Keratinocyte (primary cell): ENCODE measurements around the gene SLC35A1. TPM values are rescaled to one million over a fixed set of nuclear protein-coding genes. Genes with fewer than 3 reads are reported as not detected.

ENCODE experiments used
- DNase-seq: peaks from one replicate; pipeline ENCODE4 v3.0.0-alpha.2; 2011; ENCODE audit warnings: low read depth, missing footprints, low spot score
- FAIRE-seq: peaks from 2 replicates; lab custom pipeline; 2011; peaks lifted over from hg19 to GRCh38; lab: Jason Lieb, UNC
- H2AFZ ChIP-seq: 2 replicates; pipeline ENCODE4 v1.6.0; 2012; ENCODE audit warnings: low read length, control low read depth, inconsistent platforms; ENCODE audit not compliant: control insufficient read depth
- H3K27ac ChIP-seq: 2 replicates; pipeline ENCODE4 v1.5.1; 2011; ENCODE audit warnings: low read length; ENCODE audit not compliant: control insufficient read depth, insufficient read depth
- H3K27me3 ChIP-seq: 3 replicates; pipeline ENCODE4 v1.6.0; 2011; ENCODE audit warnings: low read length; ENCODE audit not compliant: control insufficient read depth, insufficient read depth; ENCODE audit errors: extremely low read depth
- H3K36me3 ChIP-seq, 2 experiments: 2 replicates in 1 of 2; 3 replicates in 1 of 2; pipeline ENCODE4 v1.5.1; 2011; ENCODE audit warnings: low read length in 2 of 2, mild to moderate bottlenecking in 1 of 2; ENCODE audit not compliant: control insufficient read depth in 2 of 2, insufficient read depth in 2 of 2; ENCODE audit errors: extremely low read depth in 1 of 2
- H3K4me1 ChIP-seq: 3 replicates; pipeline ENCODE4 v1.5.1; 2011; ENCODE audit warnings: low read length; ENCODE audit not compliant: control insufficient read depth, insufficient read depth; ENCODE audit errors: extremely low read depth
- H3K4me2 ChIP-seq: 3 replicates; pipeline ENCODE4 v1.6.0; 2011; ENCODE audit warnings: low read depth, low read length; ENCODE audit not compliant: control insufficient read depth, insufficient read depth; ENCODE audit errors: extremely low read depth
- H3K4me3 ChIP-seq, 3 experiments: fragments of 200-600 bp in 1 of 3; sonication (generic) in 1 of 3; 2 replicates in 2 of 3; 3 replicates in 1 of 3; pipeline ENCODE4 v1.5.1; 2011 to 2016; ENCODE audit warnings: low read length in 3 of 3, mild to moderate bottlenecking in 3 of 3, control low read depth in 2 of 3, inconsistent platforms in 1 of 3, low read depth in 1 of 3, mixed read lengths in 1 of 3, mixed run types in 1 of 3, moderate library complexity in 1 of 3; ENCODE audit not compliant: control insufficient read depth in 2 of 3, insufficient read depth in 2 of 3; ENCODE audit errors: extremely low read depth in 1 of 3
- H3K79me2 ChIP-seq: 2 replicates; pipeline ENCODE4 v1.6.0; 2012; ENCODE audit warnings: low read length; ENCODE audit not compliant: control insufficient read depth, insufficient read depth
- H3K9ac ChIP-seq: 3 replicates; pipeline ENCODE4 v1.6.0; 2011; ENCODE audit warnings: low read length; ENCODE audit not compliant: control insufficient read depth, insufficient read depth; ENCODE audit errors: extremely low read depth
- H3K9me1 ChIP-seq: 3 replicates; pipeline ENCODE4 v1.6.0; 2011; ENCODE audit warnings: low read length; ENCODE audit not compliant: control insufficient read depth, insufficient read depth; ENCODE audit errors: extremely low read depth
- H3K9me3 ChIP-seq: 2 replicates; pipeline ENCODE4 v1.5.1; 2012; ENCODE audit warnings: low read depth, low read length; ENCODE audit not compliant: control insufficient read depth
- H4K20me1 ChIP-seq: 3 replicates; pipeline ENCODE4 v1.6.0; 2011; ENCODE audit warnings: low read length; ENCODE audit not compliant: control insufficient read depth, insufficient read depth; ENCODE audit errors: extremely low read depth
- EZH2 ChIP-seq: IDR thresholded peaks from one replicate; pipeline ENCODE4 v1.6.1; 2012; ENCODE audit warnings: inconsistent platforms, mild to moderate bottlenecking, low read length, moderate library complexity
- dilution Hi-C: fragments of 300-500 bp; cut with MboI; formaldehyde crosslinking; loops from one replicate; pipeline ENCODE4 v1.7.0; 2020; ENCODE audit warnings: low sequenced_read_pairs; ENCODE audit not compliant: extremely low pct_ligation_motif_present
- polyA plus RNA-seq, 5 experiments: library from polyadenylated mRNA; depleted of rRNA in 3 of 5; stranded (reverse) in 3 of 5; stranded (forward) in 1 of 5; unstranded in 1 of 5; fragments of >200 nt; gene quantifications; 1 replicate in 1 of 5; 2 replicates in 3 of 5; 3 replicates in 1 of 5; pipeline versions ENCODE4 v1.2.1 to v1.2.3, GENCODE V29; 2011 to 2012; ENCODE audit warnings: missing spikeins in 2 of 5, low read depth in 1 of 5, low replicate concordance in 1 of 5
- TF ChIP-seq, protein P1 (sequence below), 3 experiments: IDR thresholded peaks in 1 of 3; conservative IDR thresholded peaks in 1 of 3; optimal IDR thresholded peaks in 1 of 3; 2 replicates in 2 of 3; 3 replicates in 1 of 3; pipeline versions ENCODE3 to v1.5.1; 2011; ENCODE audit warnings: low read length in 3 of 3, mild to moderate bottlenecking in 3 of 3, moderate library complexity in 2 of 3, control low read depth in 1 of 3, inconsistent platforms in 1 of 3; ENCODE audit not compliant: insufficient read depth in 2 of 3; ENCODE audit errors: extremely low read depth in 1 of 3

The SLC35A1 gene
- polyA plus RNA-seq, 1 donor (not counting 4 experiments of a cell fraction or from before 2014, with no cell fraction given): 25.1 TPM

DNA sequence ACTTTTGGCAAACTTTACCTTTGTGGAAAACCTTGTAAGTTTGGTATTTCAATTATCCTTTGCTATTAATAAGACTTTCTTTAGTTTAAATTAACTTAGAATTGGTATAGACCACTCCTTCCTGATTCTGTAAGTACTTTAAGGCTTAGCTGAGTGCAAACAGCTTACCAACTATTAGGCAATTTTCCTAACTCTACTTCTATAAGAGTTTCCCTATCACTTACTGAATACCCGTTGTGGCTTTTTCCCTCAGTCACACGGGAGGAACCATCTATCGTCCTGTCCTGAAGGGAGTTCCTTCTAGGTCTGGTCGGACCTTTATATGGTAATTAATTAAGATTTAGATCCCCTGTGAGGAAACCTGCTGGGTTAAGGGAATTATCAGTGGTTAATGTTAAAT is 9.6 kb downstream of the SLC35A1 start:
- H3K4me1 ChIP-seq: no peaks in the 10 kb centered on the region
- no peak for TF ChIP-seq EZH2
- TF ChIP-seq, protein P1, sequence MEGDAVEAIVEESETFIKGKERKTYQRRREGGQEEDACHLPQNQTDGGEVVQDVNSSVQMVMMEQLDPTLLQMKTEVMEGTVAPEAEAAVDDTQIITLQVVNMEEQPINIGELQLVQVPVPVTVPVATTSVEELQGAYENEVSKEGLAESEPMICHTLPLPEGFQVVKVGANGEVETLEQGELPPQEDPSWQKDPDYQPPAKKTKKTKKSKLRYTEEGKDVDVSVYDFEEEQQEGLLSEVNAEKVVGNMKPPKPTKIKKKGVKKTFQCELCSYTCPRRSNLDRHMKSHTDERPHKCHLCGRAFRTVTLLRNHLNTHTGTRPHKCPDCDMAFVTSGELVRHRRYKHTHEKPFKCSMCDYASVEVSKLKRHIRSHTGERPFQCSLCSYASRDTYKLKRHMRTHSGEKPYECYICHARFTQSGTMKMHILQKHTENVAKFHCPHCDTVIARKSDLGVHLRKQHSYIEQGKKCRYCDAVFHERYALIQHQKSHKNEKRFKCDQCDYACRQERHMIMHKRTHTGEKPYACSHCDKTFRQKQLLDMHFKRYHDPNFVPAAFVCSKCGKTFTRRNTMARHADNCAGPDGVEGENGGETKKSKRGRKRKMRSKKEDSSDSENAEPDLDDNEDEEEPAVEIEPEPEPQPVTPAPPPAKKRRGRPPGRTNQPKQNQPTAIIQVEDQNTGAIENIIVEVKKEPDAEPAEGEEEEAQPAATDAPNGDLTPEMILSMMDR (optimal IDR thresholded peaks at IDR 0.05 in 1 of 3, IDR thresholded peaks at IDR 0.05 in 1 of 3, conservative IDR thresholded peaks at IDR 0.05 in 1 of 3; ENCODE audit: extremely low read depth in 1 of 3, insufficient read depth in 2 of 3, low read length in 3 of 3): no peak
- H3K27ac ChIP-seq: no peak overlapping the region
- no peak overlapping the region for H3K9ac ChIP-seq
- peaks cover 4% of the 10 kb centered on the region in 2 experiments for H3K36me3 ChIP-seq
- H3K4me2 ChIP-seq: no peak overlapping the region
- H3K79me2 ChIP-seq: no peaks in the 10 kb centered on the region
- H3K27me3 ChIP-seq: no peaks in the 10 kb centered on the region
- H2AFZ ChIP-seq: no peak overlapping the region
- no peak overlapping the region for H3K4me3 ChIP-seq
- FAIRE-seq (no peak), DNase-seq (no peak)
- H3K9me3 ChIP-seq: peaks cover 8% of the 10 kb centered on the region
- H3K9me1 ChIP-seq: no peaks in the 10 kb centered on the region
- H4K20me1 ChIP-seq: no peaks in the 10 kb centered on the region
- dilution Hi-C loops: no loop called here

- Histone ChIP-seq H3K79me2 (no peaks in the 10 kb centered on the region), H3K27me3 (no peaks in the 10 kb centered on the region), H3K4me1 (no peaks in the 10 kb centered on the region), H2AFZ (no peak overlapping the region), H3K9me1 (no peaks in the 10 kb centered on the region), H3K27ac (peak overlapping the region; percentile 21), H3K9me3 (peaks cover 8% of the 10 kb centered on the region), H3K9ac (no peak overlapping the region), H4K20me1 (no peaks in the 10 kb centered on the region), H3K36me3 (peaks cover 4% of the 10 kb centered on the region in 2 experiments), H3K4me3 (no peak overlapping the region), H3K4me2 (no peak overlapping the region)
- TF ChIP-seq, protein P1 (optimal IDR thresholded peaks at IDR 0.05 in 1 of 3, IDR thresholded peaks at IDR 0.05 in 1 of 3, conservative IDR thresholded peaks at IDR 0.05 in 1 of 3; ENCODE audit: extremely low read depth in 1 of 3, insufficient read depth in 2 of 3, low read length in 3 of 3): no peak
- TF ChIP-seq EZH2: no peak
- DNase-seq (no peak), FAIRE-seq (no peak)
- dilution Hi-C loops: no loop called here
Measured at GRCh38 chr6:87483929-87484328, 11.2 kb downstream of the SLC35A1 start.
